Stimulated activated CD4-positive, alpha-beta T cell treated with anti-CD3 and anti-CD28 coated beads, Interleukin-1b, Interleukin-23, amount 100 ng/mL, for 48 hours (primary cell): ENCODE results near the gene FAM184B.

Experiments
- DNase-seq: peaks from one replicate; pipeline ENCODE4 v3.0.0-alpha.2; 2020

The FAM184B gene

GRCh38 chr4:17771284-17771908 lies 10.0 kb downstream of the FAM184B start:
- no peak for DNase-seq

- no peak for DNase-seq
These were observed 10.6 kb downstream of the FAM184B start for GRCh38 chr4:17770845-17771244.

GRCh38 chr4:17769406-17770174 lies 11.8 kb downstream of the FAM184B start:
- DNase-seq = no peak

- no peak for DNase-seq
These were observed 14.5 kb downstream of the FAM184B start for GRCh38 chr4:17766826-17767458.

- no peak for DNase-seq
These were observed 15.7 kb downstream of the FAM184B start for GRCh38 chr4:17765514-17766286.

GRCh38 chr4:17763931-17764330 lies 17.5 kb downstream of the FAM184B start:
- DNase-seq = no peak

- no peak for DNase-seq
These were observed 18.0 kb downstream of the FAM184B start for GRCh38 chr4:17763416-17763815.

GRCh38 chr4:17762726-17763125 lies 18.7 kb downstream of the FAM184B start:
- no peak for DNase-seq

GRCh38 chr4:17761062-17761461 lies 20.4 kb downstream of the FAM184B start:
- no peak for DNase-seq

GRCh38 chr4:17760626-17761025 lies 20.8 kb downstream of the FAM184B start:
- no peak for DNase-seq

GRCh38 chr4:17758485-17758884 lies 22.9 kb downstream of the FAM184B start:
- DNase-seq = no peak

- no peak for DNase-seq
These were observed 23.8 kb downstream of the FAM184B start for GRCh38 chr4:17757621-17758020.

GRCh38 chr4:17753646-17754045 lies 27.8 kb downstream of the FAM184B start:
- DNase-seq = no peak

- DNase-seq = no peak
These were observed 40.7 kb downstream of the FAM184B start for GRCh38 chr4:17740702-17741101.

GRCh38 chr4:17736484-17736883 lies 44.9 kb downstream of the FAM184B start:
- no peak for DNase-seq

GRCh38 chr4:17726911-17727310 lies 54.5 kb downstream of the FAM184B start:
- no peak for DNase-seq

GRCh38 chr4:17723648-17724047 lies 57.8 kb downstream of the FAM184B start:
- DNase-seq = no peak

- no peak for DNase-seq
These were observed 59.1 kb downstream of the FAM184B start for GRCh38 chr4:17722356-17722700.

- DNase-seq = no peak
These were observed 59.7 kb downstream of the FAM184B start for GRCh38 chr4:17721496-17722355.

GRCh38 chr4:17719106-17719505 lies 62.3 kb downstream of the FAM184B start:
- DNase-seq = no peak

GRCh38 chr4:17718471-17718870 lies 63.0 kb downstream of the FAM184B start:
- DNase-seq = no peak

GRCh38 chr4:17717301-17717700 lies 64.1 kb downstream of the FAM184B start:
- DNase-seq = no peak

GRCh38 chr4:17715511-17715910 lies 65.9 kb downstream of the FAM184B start:
- no peak for DNase-seq
